GM10248 (cell line): ENCODE results near the gene KLHL33.

Experiments
- CTCF ChIA-PET: fragments of 300-600 bp; sonication (Branson Sonifier 250); formaldehyde crosslinking; extraction: SDS; loops from one replicate; lab custom pipeline; 2021; ENCODE audit warnings: antibody characterized with exemption; lab: Yijun Ruan, JAX
- POLR2A ChIA-PET: fragments of 350-650 bp; sonication (Branson Sonifier 250); formaldehyde crosslinking; extraction: SDS; loops from one replicate; lab custom pipeline; 2020; ENCODE audit warnings: antibody characterized with exemption; lab: Yijun Ruan, JAX
- DNase-seq: peaks from one replicate; pipeline ENCODE4 v3.0.0; 2012; ENCODE audit errors: extremely low spot score
- CTCF ChIP-seq: IDR thresholded peaks from 2 replicates; pipeline ENCODE4 v1.5.1; 2012; ENCODE audit warnings: mild to moderate bottlenecking, low read depth; ENCODE audit errors: extremely low read depth, missing control alignments, control extremely low read depth

The KLHL33 gene

GRCh38 chr14:20438664-20439063 lies 2.7 kb upstream of the KLHL33 start:
- TF ChIP-seq CTCF: no peak
- POLR2A ChIA-PET: no interaction called here
- CTCF ChIA-PET: no interaction called here
- no peak for DNase-seq

GRCh38 chr14:20436363-20436755 lies 393 bp upstream of the KLHL33 start:
- ChIA-PET POLR2A (interaction anchor here (0.7 kb wide), 1 partner anchor 25 kb away, joined by 3 read pairs; the partner anchor contains the start of gene PIP4P1), CTCF (interaction anchor here (1.9 to 2.1 kb wide), 2 partner anchors 12 to 21 kb away, joined by 6 to 11 read pairs; no protein-coding TSS in a partner anchor)
- no peak for DNase-seq
- TF ChIP-seq CTCF: no peak

- TF ChIP-seq CTCF: no peak
- ChIA-PET CTCF (interaction anchor here (1.0 to 2.1 kb wide), 3 partner anchors 11 to 19 kb away, joined by 3 to 11 read pairs (median 6); no protein-coding TSS in a partner anchor), POLR2A (no interaction called here)
- no peak for DNase-seq
Measured at GRCh38 chr14:20434701-20435581, 1.0 kb downstream of the KLHL33 start.

- no peak for TF ChIP-seq CTCF
- DNase-seq: no peak
- ChIA-PET CTCF (interaction anchor here (4.2 kb wide), 1 partner anchor 15 kb away, joined by 40 read pairs; no protein-coding TSS in a partner anchor), POLR2A (interaction anchor here (1.4 kb wide), 1 partner anchor 25 kb away, joined by 4 read pairs; the partner anchor contains the start of genes APEX1 and OSGEP)
Measured at GRCh38 chr14:20429801-20430669, 5.9 kb downstream of the KLHL33 start.

- CTCF ChIA-PET: interaction anchor here (0.7 to 4.2 kb wide), 4 partner anchors 11 to 101 kb away, joined by 3 to 40 read pairs (median 3); no protein-coding TSS in a partner anchor
- POLR2A ChIA-PET: interaction anchor here (1.4 kb wide), 1 partner anchor 26 kb away, joined by 4 read pairs; the partner anchor contains the start of genes APEX1 and OSGEP
- no peak for DNase-seq
- TF ChIP-seq CTCF: no peak
Measured at GRCh38 chr14:20428802-20429201, 7.2 kb downstream of the KLHL33 start.

- no peak for TF ChIP-seq CTCF
- POLR2A ChIA-PET: no interaction called here
- no peak for DNase-seq
- CTCF ChIA-PET: interaction anchor here (1.1 to 4.2 kb wide), 3 partner anchors 13 to 100 kb away, joined by 3 to 40 read pairs (median 3); no protein-coding TSS in a partner anchor
Measured at GRCh38 chr14:20428010-20428365, 8.0 kb downstream of the KLHL33 start.
